Progenitor cell of endocrine pancreas (in vitro differentiated cells): ENCODE results near the gene GUCD1. TPM values are rescaled to one million over a fixed set of nuclear protein-coding genes. Genes with fewer than 3 reads are reported as not detected.

Experiments used
- DNase-seq: peaks from one replicate; pipeline ENCODE4 v3.0.0; 2021; ENCODE audit warnings: low spot score; ENCODE audit not compliant: unreplicated experiment
- H3K27ac Mint-ChIP-seq: 2 replicates; pipeline ENCODE4 v1.8.0; 2021; ENCODE audit warnings: mild to moderate bottlenecking, moderate library complexity, mixed read lengths
- H3K27me3 Mint-ChIP-seq: 2 replicates; pipeline ENCODE4 v1.8.0; 2021; ENCODE audit warnings: mixed read lengths
- H3K36me3 Mint-ChIP-seq: 2 replicates; pipeline ENCODE4 v1.8.0; 2022; ENCODE audit warnings: mixed read lengths; ENCODE audit not compliant: insufficient read depth
- H3K4me1 Mint-ChIP-seq: 2 replicates; pipeline ENCODE4 v1.8.0; 2021; ENCODE audit warnings: low read depth, mixed read lengths
- H3K4me3 Mint-ChIP-seq: 2 replicates; pipeline ENCODE4 v1.8.0; 2021; ENCODE audit warnings: low read depth, mild to moderate bottlenecking, moderate library complexity, mixed read lengths
- H3K9me3 Mint-ChIP-seq: 2 replicates; pipeline ENCODE4 v1.8.0; 2021; ENCODE audit warnings: low read depth, mixed read lengths
- total RNA-seq: library from RNA; stranded (reverse); gene quantifications from 2 replicates; pipeline ENCODE4 v1.2.1, GENCODE V29; 2021
- TF ChIP-seq, protein P1 (sequence below): fragments of 200-600 bp; sonication (generic); IDR thresholded peaks from one replicate; pipeline ENCODE4 v1.5.0; 2021; ENCODE audit warnings: antibody characterized with exemption, mild to moderate bottlenecking; ENCODE audit not compliant: unreplicated experiment

Gene GUCD1
- total RNA-seq, 1 donor from 2014 or later, result 67.5 TPM

DNA sequence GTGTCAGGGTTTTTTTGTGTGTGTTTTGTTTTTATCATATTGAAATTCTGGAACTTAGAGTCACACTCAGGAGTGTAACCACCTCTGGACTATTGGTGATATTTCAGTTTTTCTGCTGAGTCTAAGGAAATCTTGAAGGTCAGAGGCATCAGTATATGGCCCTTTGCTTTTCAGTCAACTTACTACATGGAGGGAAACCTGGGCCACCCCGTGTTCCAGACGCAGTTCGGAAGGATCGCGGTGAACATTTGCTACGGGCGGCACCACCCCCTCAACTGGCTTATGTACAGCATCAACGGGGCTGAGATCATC, 40.0 kb downstream of the GUCD1 start:
- Mint-ChIP-seq H3K4me3 (no peak overlapping the region), H3K27ac (no peak overlapping the region), H3K27me3 (peaks cover 5% of the 10 kb centered on the region)

DNA sequence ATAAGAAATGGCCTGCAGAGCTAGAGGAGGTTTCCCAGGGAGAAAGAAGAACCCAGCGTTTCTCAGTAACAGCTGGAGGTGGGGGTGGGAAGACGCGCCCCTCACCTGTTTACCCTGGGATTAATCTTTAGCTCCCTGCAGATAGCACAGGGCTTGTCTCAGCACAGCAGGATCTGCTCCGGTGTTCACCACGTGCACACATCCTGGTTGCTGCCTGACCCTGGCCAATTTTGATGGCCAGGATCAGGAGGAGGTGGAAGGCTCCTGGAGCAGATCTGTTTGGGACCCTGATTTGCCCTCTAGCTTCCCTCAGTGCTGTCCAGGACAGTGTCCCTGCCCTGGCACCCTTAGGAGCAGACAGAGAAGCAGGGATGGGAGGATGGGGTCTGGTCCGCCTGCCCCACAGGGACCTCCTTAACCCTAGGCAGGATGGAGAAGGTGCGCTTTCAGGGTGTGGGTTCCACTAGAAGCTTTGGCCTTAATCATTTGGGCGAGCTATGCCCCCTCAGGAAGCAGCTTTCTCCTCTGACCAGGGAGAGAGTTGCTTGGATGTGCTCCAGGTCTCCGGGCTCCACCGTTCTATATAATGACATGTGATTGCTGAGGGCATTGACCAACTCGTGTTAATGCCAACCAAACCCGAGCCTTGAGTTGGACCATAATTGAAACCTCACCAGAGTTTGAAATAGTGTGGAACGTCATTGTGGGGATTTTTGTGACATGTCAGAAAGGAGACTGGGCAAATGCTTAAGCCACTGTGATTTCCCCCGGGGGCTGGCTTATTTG, 40.5 kb downstream of the GUCD1 start:
- H3K27me3 Mint-ChIP-seq, result peaks cover 5% of the 10 kb centered on the region
- H3K36me3 Mint-ChIP-seq, result no peaks in the 10 kb centered on the region
- H3K4me1 Mint-ChIP-seq, result peaks cover 45% of the 10 kb centered on the region
- H3K27ac Mint-ChIP-seq, result no peak overlapping the region
- no peak for DNase-seq
- H3K4me3 Mint-ChIP-seq, result no peak overlapping the region
- H3K9me3 Mint-ChIP-seq, result no peaks in the 10 kb centered on the region
- TF ChIP-seq, protein P1, sequence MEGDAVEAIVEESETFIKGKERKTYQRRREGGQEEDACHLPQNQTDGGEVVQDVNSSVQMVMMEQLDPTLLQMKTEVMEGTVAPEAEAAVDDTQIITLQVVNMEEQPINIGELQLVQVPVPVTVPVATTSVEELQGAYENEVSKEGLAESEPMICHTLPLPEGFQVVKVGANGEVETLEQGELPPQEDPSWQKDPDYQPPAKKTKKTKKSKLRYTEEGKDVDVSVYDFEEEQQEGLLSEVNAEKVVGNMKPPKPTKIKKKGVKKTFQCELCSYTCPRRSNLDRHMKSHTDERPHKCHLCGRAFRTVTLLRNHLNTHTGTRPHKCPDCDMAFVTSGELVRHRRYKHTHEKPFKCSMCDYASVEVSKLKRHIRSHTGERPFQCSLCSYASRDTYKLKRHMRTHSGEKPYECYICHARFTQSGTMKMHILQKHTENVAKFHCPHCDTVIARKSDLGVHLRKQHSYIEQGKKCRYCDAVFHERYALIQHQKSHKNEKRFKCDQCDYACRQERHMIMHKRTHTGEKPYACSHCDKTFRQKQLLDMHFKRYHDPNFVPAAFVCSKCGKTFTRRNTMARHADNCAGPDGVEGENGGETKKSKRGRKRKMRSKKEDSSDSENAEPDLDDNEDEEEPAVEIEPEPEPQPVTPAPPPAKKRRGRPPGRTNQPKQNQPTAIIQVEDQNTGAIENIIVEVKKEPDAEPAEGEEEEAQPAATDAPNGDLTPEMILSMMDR, result no peak

More for the DNA sequence above, 40.0 kb downstream of the GUCD1 start:
- no peaks in the 10 kb centered on the region for H3K9me3 Mint-ChIP-seq
- no peaks in the 10 kb centered on the region for H3K36me3 Mint-ChIP-seq
- TF ChIP-seq, protein P1, result no peak
- peaks cover 45% of the 10 kb centered on the region for H3K4me1 Mint-ChIP-seq
- DNase-seq, result no peak

DNA sequence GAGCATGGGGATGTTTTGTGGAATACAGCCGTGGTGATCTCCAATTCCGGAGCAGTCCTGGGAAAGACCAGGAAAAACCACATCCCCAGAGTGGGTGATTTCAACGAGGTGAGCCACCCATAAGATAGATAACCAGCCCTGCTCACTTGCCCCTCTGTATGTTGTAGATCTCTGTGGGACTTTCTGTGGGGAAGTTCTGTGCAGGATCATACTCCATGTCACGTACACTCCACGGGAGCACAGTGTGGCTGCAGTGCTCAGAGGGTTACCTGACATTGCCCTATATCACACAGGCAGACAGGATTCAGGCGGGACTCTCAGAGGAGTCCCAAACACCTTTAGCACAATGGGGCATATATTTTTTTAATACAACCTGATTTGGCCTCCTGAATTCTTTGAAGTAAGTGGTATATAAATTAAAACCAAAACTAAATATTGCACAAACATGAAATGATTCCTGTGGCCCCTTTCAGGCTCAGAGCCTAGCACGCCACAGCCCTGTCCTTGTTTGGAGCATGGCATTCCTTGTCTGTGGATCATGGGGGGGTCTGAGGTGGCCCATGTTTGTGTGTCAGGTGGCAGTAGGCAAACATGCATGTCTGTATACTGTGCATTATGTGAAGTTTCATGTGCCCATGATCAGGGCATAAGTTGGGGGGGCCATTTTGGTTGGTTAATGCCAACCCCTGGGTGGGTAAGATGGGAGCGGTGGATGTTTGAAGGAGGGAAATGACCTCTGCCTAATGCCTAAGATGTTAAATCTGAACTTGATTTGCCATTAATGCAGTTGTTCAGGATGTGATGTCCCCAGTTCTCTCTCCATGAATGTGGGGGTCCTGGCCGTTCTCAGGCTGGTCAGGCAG, 41.3 kb downstream of the GUCD1 start:
- Mint-ChIP-seq H3K27me3 (peaks cover 2% of the 10 kb centered on the region), H3K4me3 (no peak overlapping the region), H3K36me3 (no peaks in the 10 kb centered on the region), H3K9me3 (no peaks in the 10 kb centered on the region), H3K4me1 (peaks cover 47% of the 10 kb centered on the region), H3K27ac (no peak overlapping the region)
- TF ChIP-seq, protein P1, result no peak
- no peak for DNase-seq

DNA sequence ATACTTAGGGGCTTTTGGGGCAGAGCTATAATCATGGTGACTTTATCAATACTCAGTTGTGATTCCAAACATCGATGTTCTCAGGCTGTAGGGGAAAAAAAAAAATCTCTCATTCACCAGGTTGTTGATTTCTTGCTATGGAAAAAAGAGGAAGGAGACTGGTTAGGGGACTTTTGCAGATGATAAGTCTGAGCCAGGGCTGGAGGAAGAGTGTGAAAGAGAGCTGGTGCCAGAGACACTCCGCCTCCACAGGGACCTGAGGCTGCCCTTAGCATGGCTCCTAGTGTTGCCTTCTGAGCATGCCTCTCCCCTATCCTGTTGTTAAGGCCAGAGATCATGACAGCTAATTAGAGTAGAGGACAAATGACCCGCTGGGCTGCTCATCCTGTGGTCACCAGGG, 42.9 kb downstream of the GUCD1 start:
- DNase-seq, result no peak

More for the DNA sequence above, 42.9 kb downstream of the GUCD1 start:
- no peaks in the 10 kb centered on the region for H3K36me3 Mint-ChIP-seq
- peak overlapping the region; percentile 70 for H3K27ac Mint-ChIP-seq
- H3K9me3 Mint-ChIP-seq, result no peaks in the 10 kb centered on the region
- no peak overlapping the region for H3K4me3 Mint-ChIP-seq
- H3K27me3 Mint-ChIP-seq, result peaks cover 2% of the 10 kb centered on the region
- TF ChIP-seq, protein P1, result no peak
- peaks cover 44% of the 10 kb centered on the region for H3K4me1 Mint-ChIP-seq
